ENCODE measurements around the gene MOXD1.

DNA sequence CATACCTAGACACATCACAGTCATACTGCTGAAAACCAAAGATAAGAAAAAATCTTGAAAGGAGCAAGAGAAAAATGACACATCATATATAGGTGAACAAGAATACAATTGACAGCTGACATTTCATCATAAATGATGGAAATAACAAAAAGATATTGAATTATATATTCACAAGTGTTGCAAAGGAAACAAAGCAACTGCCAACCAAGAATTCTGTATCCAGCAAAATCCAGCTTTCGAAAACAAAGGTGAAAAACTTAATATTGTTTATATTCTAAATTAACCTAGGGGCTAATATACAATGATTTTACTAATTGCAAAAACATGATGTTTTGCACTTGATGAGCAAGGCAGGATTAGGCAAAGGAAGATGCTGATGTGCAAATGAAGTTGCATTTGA is 84.3 kb downstream of the MOXD1 start:
- TF ChIP-seq, protein P1, sequence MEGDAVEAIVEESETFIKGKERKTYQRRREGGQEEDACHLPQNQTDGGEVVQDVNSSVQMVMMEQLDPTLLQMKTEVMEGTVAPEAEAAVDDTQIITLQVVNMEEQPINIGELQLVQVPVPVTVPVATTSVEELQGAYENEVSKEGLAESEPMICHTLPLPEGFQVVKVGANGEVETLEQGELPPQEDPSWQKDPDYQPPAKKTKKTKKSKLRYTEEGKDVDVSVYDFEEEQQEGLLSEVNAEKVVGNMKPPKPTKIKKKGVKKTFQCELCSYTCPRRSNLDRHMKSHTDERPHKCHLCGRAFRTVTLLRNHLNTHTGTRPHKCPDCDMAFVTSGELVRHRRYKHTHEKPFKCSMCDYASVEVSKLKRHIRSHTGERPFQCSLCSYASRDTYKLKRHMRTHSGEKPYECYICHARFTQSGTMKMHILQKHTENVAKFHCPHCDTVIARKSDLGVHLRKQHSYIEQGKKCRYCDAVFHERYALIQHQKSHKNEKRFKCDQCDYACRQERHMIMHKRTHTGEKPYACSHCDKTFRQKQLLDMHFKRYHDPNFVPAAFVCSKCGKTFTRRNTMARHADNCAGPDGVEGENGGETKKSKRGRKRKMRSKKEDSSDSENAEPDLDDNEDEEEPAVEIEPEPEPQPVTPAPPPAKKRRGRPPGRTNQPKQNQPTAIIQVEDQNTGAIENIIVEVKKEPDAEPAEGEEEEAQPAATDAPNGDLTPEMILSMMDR (conservative IDR thresholded peaks at IDR 0.05; ENCODE audit: low read depth, low read length), result no peak
- TF ChIP-seq EZH2phosphoT487 (IDR thresholded peaks at IDR 0.05; ENCODE audit: borderline replicate concordance, low read length) (no peak), EZH2 (IDR thresholded peaks at IDR 0.05; ENCODE audit: low read length, unreplicated experiment) (no peak)

Measured in PC-3 (cell line).